GM23338 (cell line): ENCODE measurements around the gene APBA2. TPM values are rescaled to one million over a fixed set of nuclear protein-coding genes. Genes with fewer than 3 reads are reported as not detected.

Experiments used
- ATAC-seq: fragments of 200-7000 bp; cut with Tn5 transposase; 3 replicates; pipeline ENCODE4 v1.9.1; 2020
- DNase-seq: peaks from one replicate; pipeline ENCODE4 v3.0.0-alpha.2; 2015; ENCODE audit warnings: low spot score
- H2AFZ ChIP-seq: fragments of 200-600 bp; sonication (generic); 2 replicates; pipeline ENCODE4 v1.8.0; 2016; ENCODE audit warnings: antibody characterized with exemption, mild to moderate bottlenecking, moderate library complexity
- H3F3A ChIP-seq: fragments of 200-600 bp; sonication (generic); replicated peaks from 2 replicates; pipeline ENCODE4 v1.8.0; 2017; ENCODE audit warnings: antibody characterized with exemption, mixed run types, low read depth
- H3K27ac ChIP-seq: fragments of 200-600 bp; sonication (generic); 2 replicates; pipeline ENCODE4 v1.6.1; 2016; ENCODE audit warnings: low read depth
- H3K27me3 ChIP-seq: fragments of 200-600 bp; sonication (generic); 2 replicates; pipeline ENCODE4 v1.8.0; 2016; ENCODE audit warnings: mild to moderate bottlenecking, mixed run types, moderate library complexity; ENCODE audit not compliant: insufficient read depth
- H3K36me3 ChIP-seq: fragments of 200-600 bp; sonication (generic); 2 replicates; pipeline ENCODE4 v1.8.0; 2016; ENCODE audit warnings: mild to moderate bottlenecking; ENCODE audit not compliant: insufficient read depth
- H3K4me1 ChIP-seq: fragments of 200-600 bp; sonication (generic); 2 replicates; pipeline ENCODE4 v1.8.0; 2016; ENCODE audit warnings: mild to moderate bottlenecking, moderate library complexity; ENCODE audit not compliant: insufficient read depth
- H3K4me2 ChIP-seq: fragments of 200-600 bp; sonication (generic); 2 replicates; pipeline ENCODE4 v1.7.1; 2017; ENCODE audit warnings: mixed run types
- H3K4me3 ChIP-seq: fragments of 200-600 bp; sonication (generic); 2 replicates; pipeline ENCODE4 v1.6.1; 2016; ENCODE audit warnings: mixed run types
- H3K79me2 ChIP-seq: fragments of 200-600 bp; sonication (generic); replicated peaks from 2 replicates; pipeline ENCODE4 v1.8.0; 2017; ENCODE audit warnings: mild to moderate bottlenecking; ENCODE audit not compliant: insufficient read depth
- H3K9me2 ChIP-seq: fragments of 200-600 bp; sonication (generic); 2 replicates; pipeline ENCODE4 v1.8.0; 2017; ENCODE audit not compliant: insufficient read depth
- H4K20me1 ChIP-seq: fragments of 200-600 bp; sonication (generic); replicated peaks from 2 replicates; pipeline ENCODE4 v1.8.0; 2017; ENCODE audit warnings: mild to moderate bottlenecking; ENCODE audit not compliant: insufficient read depth
- H3K27ac Mint-ChIP-seq: 2 replicates; pipeline ENCODE4 v1.8.0; 2020; ENCODE audit warnings: inconsistent platforms, mild to moderate bottlenecking, moderate library complexity, mixed read lengths
- H3K27me3 Mint-ChIP-seq: 3 replicates; pipeline ENCODE4 v1.8.0; 2022; ENCODE audit warnings: low read depth, mild to moderate bottlenecking, moderate library complexity, mixed read lengths, inconsistent platforms; ENCODE audit not compliant: insufficient read depth, poor library complexity
- H3K36me3 Mint-ChIP-seq: 3 replicates; pipeline ENCODE4 v1.8.0; 2021; ENCODE audit warnings: low read depth, mild to moderate bottlenecking, inconsistent platforms, moderate library complexity, mixed read lengths
- H3K4me1 Mint-ChIP-seq: 3 replicates; pipeline ENCODE4 v1.8.0; 2020; ENCODE audit warnings: mild to moderate bottlenecking, inconsistent platforms, mixed read lengths
- H3K4me3 Mint-ChIP-seq: 3 replicates; pipeline ENCODE4 v1.8.0; 2021; ENCODE audit warnings: moderate library complexity, mild to moderate bottlenecking, inconsistent platforms, mixed read lengths
- H3K9me3 Mint-ChIP-seq: 3 replicates; pipeline ENCODE4 v1.8.0; 2020; ENCODE audit warnings: moderate library complexity, mild to moderate bottlenecking, inconsistent platforms, mixed read lengths
- ETS1 ChIP-seq: IDR thresholded peaks from 2 replicates; pipeline ENCODE4 v1.6.1; 2016; ENCODE audit warnings: antibody characterized with exemption
- EZH2 ChIP-seq: fragments of 200-600 bp; sonication (generic); IDR thresholded peaks from one replicate; pipeline ENCODE4 v1.8.0; 2017; ENCODE audit warnings: antibody characterized with exemption, mild to moderate bottlenecking, low read depth; ENCODE audit not compliant: unreplicated experiment
- EZH2phosphoT487 ChIP-seq: fragments of 200-600 bp; sonication (generic); IDR thresholded peaks from one replicate; pipeline ENCODE4 v1.8.1; 2018; ENCODE audit warnings: antibody characterized with exemption; ENCODE audit not compliant: unreplicated experiment
- JUNB ChIP-seq: IDR thresholded peaks from one replicate; pipeline ENCODE4 v1.6.1; 2016; ENCODE audit warnings: antibody characterized with exemption; ENCODE audit not compliant: unreplicated experiment
- REST ChIP-seq: IDR thresholded peaks from one replicate; pipeline ENCODE4 v1.6.1; 2018; ENCODE audit warnings: antibody characterized with exemption; ENCODE audit not compliant: unreplicated experiment
- STAT1 ChIP-seq: IDR thresholded peaks from one replicate; pipeline ENCODE4 v1.6.1; 2016; ENCODE audit warnings: antibody characterized with exemption; ENCODE audit not compliant: unreplicated experiment
- ZNF114 ChIP-seq: fragments of 250-450 bp; sonication (Bioruptor Pico); IDR thresholded peaks from 2 replicates; pipeline ENCODE4 v1.5.0; 2020; ENCODE audit warnings: mild to moderate bottlenecking, moderate library complexity
- ZNF331 ChIP-seq: fragments of 250-450 bp; sonication (Bioruptor Pico); IDR thresholded peaks from 2 replicates; pipeline ENCODE4 v1.5.0; 2020; ENCODE audit warnings: low read depth, mild to moderate bottlenecking, moderate library complexity
- ZNF462 ChIP-seq: fragments of 250-450 bp; sonication (Bioruptor Pico); IDR thresholded peaks from 2 replicates; pipeline ENCODE4 v1.5.0; 2020; ENCODE audit warnings: mild to moderate bottlenecking, moderate library complexity
- polyA plus RNA-seq: library from polyadenylated mRNA; unstranded; fragments of >200 nt; fragmentation: Nextera tagmentation; extraction: Ambion mirVana; gene quantifications from 2 replicates; pipeline ENCODE4 v1.2.1, GENCODE V29; 2016
- total RNA-seq: library from RNA; depleted of rRNA; stranded (reverse); fragments of >200 nt; shearing (Covaris generic); gene quantifications from 2 replicates; pipeline ENCODE4 v1.2.3, GENCODE V29; 2014

Gene APBA2
- total and polyA plus RNA-seq, 2 experiments from 2014 or later, result 5.9 to 24.7 TPM

- TF ChIP-seq ZNF462 (CRISPR knock-in tag) (no peak), EZH2phosphoT487 (no peak), REST (no peak), ZNF114 (no peak)
These were observed 206.7 kb downstream of the APBA2 start (continued) for GRCh38 chr15:29092376-29093064.

- no peaks in the 10 kb centered on the region for H3K9me3 Mint-ChIP-seq
- Histone ChIP-seq H3K4me2 (no peak overlapping the region), H3K4me3 (no peak overlapping the region), H3K36me3 (no peaks in the 10 kb centered on the region), H3K9me2 (no peaks in the 10 kb centered on the region), H3K79me2 (no peaks in the 10 kb centered on the region), H3K27ac (no peak overlapping the region), H4K20me1 (no peaks in the 10 kb centered on the region), H3F3A (no peaks in the 10 kb centered on the region), H3K27me3 (no peaks in the 10 kb centered on the region), H2AFZ (no peak overlapping the region), H3K4me1 (no peaks in the 10 kb centered on the region; the same call in 1 of the 2 replicates)
- DNase-seq, result no peak
- ATAC-seq, result no peak
- peaks cover 26% of the 10 kb centered on the region for H3K4me1 Mint-ChIP-seq
- H3K27ac Mint-ChIP-seq, result peak overlapping the region; percentile 75; the same call in 1 of the 2 replicates
- peaks cover 15% of the 10 kb centered on the region for H3K27me3 Mint-ChIP-seq
- H3K36me3 Mint-ChIP-seq, result no peaks in the 10 kb centered on the region
- H3K4me3 Mint-ChIP-seq, result no peak overlapping the region
- TF ChIP-seq EZH2phosphoT487 (no peak), EZH2 (no peak), ZNF114 (no peak), ETS1 (no peak), JUNB (no peak), STAT1 (no peak), REST (no peak), ZNF331 (CRISPR knock-in tag) (no peak)
These were observed 207.3 kb downstream of the APBA2 start for GRCh38 chr15:29093065-29093435.
